B cell (primary cell): ENCODE results near the gene GJA10.

ENCODE experiments used
- EZH2 ChIP-seq: IDR thresholded peaks from 2 replicates; pipeline ENCODE4 v1.6.1; 2012; ENCODE audit warnings: borderline replicate concordance, low read depth, mild to moderate bottlenecking, moderate library complexity, low read length; ENCODE audit not compliant: insufficient read depth, poor library complexity, severe bottlenecking
- TF ChIP-seq, protein P1 (sequence below): fragments of 200-600 bp; IDR thresholded peaks from one replicate; pipeline ENCODE4 v1.8.0; 2022; ENCODE audit warnings: antibody characterized with exemption, mild to moderate bottlenecking

DNA sequence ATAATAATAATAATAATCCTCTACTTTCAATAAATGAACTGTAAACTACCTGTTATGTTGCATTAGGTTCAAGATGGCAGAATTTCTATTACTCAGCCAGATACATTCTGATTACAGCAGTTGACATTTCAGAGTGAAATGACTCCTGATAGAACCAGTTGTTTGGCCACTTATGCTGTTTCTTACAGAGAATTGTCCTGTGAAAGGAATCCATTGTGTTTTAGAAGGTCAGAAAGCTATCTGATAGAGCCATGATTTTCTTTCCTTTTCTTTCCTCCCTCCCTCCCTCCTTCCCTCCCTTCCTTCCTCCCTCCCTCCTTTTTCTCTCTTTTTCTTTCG is 16.6 kb downstream of the GJA10 start:
- TF ChIP-seq, protein P1, sequence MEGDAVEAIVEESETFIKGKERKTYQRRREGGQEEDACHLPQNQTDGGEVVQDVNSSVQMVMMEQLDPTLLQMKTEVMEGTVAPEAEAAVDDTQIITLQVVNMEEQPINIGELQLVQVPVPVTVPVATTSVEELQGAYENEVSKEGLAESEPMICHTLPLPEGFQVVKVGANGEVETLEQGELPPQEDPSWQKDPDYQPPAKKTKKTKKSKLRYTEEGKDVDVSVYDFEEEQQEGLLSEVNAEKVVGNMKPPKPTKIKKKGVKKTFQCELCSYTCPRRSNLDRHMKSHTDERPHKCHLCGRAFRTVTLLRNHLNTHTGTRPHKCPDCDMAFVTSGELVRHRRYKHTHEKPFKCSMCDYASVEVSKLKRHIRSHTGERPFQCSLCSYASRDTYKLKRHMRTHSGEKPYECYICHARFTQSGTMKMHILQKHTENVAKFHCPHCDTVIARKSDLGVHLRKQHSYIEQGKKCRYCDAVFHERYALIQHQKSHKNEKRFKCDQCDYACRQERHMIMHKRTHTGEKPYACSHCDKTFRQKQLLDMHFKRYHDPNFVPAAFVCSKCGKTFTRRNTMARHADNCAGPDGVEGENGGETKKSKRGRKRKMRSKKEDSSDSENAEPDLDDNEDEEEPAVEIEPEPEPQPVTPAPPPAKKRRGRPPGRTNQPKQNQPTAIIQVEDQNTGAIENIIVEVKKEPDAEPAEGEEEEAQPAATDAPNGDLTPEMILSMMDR, result no peak
- TF ChIP-seq EZH2, result no peak
